ENCODE results near the gene FMN1.

FMN1 gene

GRCh38 chr15:33055962-33056361 lies 138.6 kb downstream of the FMN1 start:
- TF ChIP-seq CTCF (IDR thresholded peaks at IDR 0.05), result no peak
- Histone ChIP-seq H3K36me3 (no peaks in the 10 kb centered on the region), H3K27ac (no peak overlapping the region), H3K9me3 (no peaks in the 10 kb centered on the region), H3K4me1 (ENCODE audit: control insufficient read depth in 1 of 2, insufficient read depth in 1 of 2, low read depth in 1 of 2, low read length in 1 of 2) (no peaks in the 10 kb centered on the region), H3K27me3 (peaks cover 8% of the 10 kb centered on the region), H3K4me3 (ENCODE audit: low read depth in 1 of 2, low read length in 1 of 2) (no peak overlapping the region)

DNA sequence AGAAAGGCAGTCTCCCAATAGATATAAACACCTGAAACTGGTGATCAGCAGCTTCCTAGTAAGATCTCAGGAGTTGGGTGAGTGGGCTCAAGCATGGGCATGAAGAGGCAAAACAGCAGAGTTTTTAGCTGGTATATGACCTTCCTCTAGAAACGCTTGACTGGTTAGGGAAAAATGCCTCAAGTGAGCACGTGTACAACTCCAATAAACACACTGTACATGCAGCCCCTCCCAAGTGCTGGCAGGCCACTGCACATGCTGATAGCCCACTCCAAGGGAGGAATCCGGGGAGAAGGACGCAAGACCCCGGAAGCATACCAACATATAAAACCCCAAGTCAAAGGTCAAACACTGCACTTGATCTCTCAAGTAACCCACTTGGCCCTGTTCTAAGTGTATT lies 143.0 kb downstream of the FMN1 start:
- no peak overlapping the region for H3K27ac ChIP-seq
- no peak overlapping the region for H3K4me3 ChIP-seq (ENCODE audit: low read depth in 1 of 2, low read length in 1 of 2)
- H3K4me1 ChIP-seq (ENCODE audit: control insufficient read depth in 1 of 2, insufficient read depth in 1 of 2, low read depth in 1 of 2, low read length in 1 of 2), result no peaks in the 10 kb centered on the region
- no peaks in the 10 kb centered on the region for H3K36me3 ChIP-seq
- no peaks in the 10 kb centered on the region for H3K9me3 ChIP-seq
- no peaks in the 10 kb centered on the region for H3K27me3 ChIP-seq
- no peak for TF ChIP-seq CTCF (IDR thresholded peaks at IDR 0.05)

- no peak for TF ChIP-seq CTCF (IDR thresholded peaks at IDR 0.05)
- H3K36me3 ChIP-seq, result no peaks in the 10 kb centered on the region
- no peaks in the 10 kb centered on the region for H3K9me3 ChIP-seq
- no peak overlapping the region for H3K27ac ChIP-seq
- H3K27me3 ChIP-seq, result no peaks in the 10 kb centered on the region
- H3K4me1 ChIP-seq (ENCODE audit: control insufficient read depth in 1 of 2, insufficient read depth in 1 of 2, low read depth in 1 of 2, low read length in 1 of 2), result no peaks in the 10 kb centered on the region
- H3K4me3 ChIP-seq (ENCODE audit: low read depth in 1 of 2, low read length in 1 of 2), result no peak overlapping the region
Measured at GRCh38 chr15:33048255-33048654, 146.3 kb downstream of the FMN1 start.

DNA sequence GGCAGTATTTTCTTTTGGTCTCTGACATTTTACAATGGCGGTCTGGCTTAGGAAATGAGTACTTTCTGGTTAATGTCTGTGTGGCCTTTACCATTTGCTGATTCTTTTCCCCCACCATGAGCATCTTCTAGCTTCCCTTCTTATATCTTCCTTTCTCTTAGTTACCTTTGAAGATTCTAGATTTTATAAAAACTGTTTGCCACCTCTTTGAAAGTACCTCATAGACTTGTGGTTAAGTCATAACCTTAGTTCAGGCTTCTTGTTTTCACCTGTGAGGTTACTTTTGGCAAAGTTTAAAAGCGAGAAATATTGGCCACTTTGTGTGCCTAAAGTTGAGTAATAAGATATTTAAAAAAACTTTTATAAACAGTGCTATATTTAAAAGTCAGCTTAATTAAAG lies 147.4 kb downstream of the FMN1 start:
- Histone ChIP-seq H3K4me1 (ENCODE audit: control insufficient read depth in 1 of 2, insufficient read depth in 1 of 2, low read depth in 1 of 2, low read length in 1 of 2) (no peaks in the 10 kb centered on the region), H3K36me3 (no peaks in the 10 kb centered on the region), H3K27ac (no peak overlapping the region), H3K27me3 (no peaks in the 10 kb centered on the region), H3K9me3 (no peaks in the 10 kb centered on the region), H3K4me3 (ENCODE audit: low read depth in 1 of 2, low read length in 1 of 2) (no peak overlapping the region)
- TF ChIP-seq CTCF (IDR thresholded peaks at IDR 0.05), result no peak

- no peak for TF ChIP-seq CTCF (IDR thresholded peaks at IDR 0.05)
- no peaks in the 10 kb centered on the region for H3K27me3 ChIP-seq
- H3K27ac ChIP-seq, result no peak overlapping the region
- no peaks in the 10 kb centered on the region for H3K36me3 ChIP-seq
- no peaks in the 10 kb centered on the region for H3K4me1 ChIP-seq (ENCODE audit: control insufficient read depth in 1 of 2, insufficient read depth in 1 of 2, low read depth in 1 of 2, low read length in 1 of 2)
- no peaks in the 10 kb centered on the region for H3K9me3 ChIP-seq
- H3K4me3 ChIP-seq (ENCODE audit: low read depth in 1 of 2, low read length in 1 of 2), result no peak overlapping the region
Measured at GRCh38 chr15:33046329-33046728, 148.2 kb downstream of the FMN1 start.
